Suppressor macrophage (primary cell): Measurements from ENCODE around the gene RAB11FIP5.
A peak's percentile ranks its signal among the peaks of the same experiment; 100 is the strongest.
"Not testable (repeated sequence)": the region's sequence is repeated elsewhere in the genome, so short reads cannot be mapped to it uniquely, and the experiment has no call there.

Experiments used
- DNase-seq, 4 experiments: peaks; one replicate each; pipeline ENCODE4 v3.0.0-alpha.2; 2020 to 2022
- total RNA-seq, 17 experiments: gene quantifications; one replicate each; lab custom pipeline; 2026; ENCODE audit warnings: mixed read lengths in 6 of 17, inconsistent platforms in 3 of 17; lab: John Stamatoyannopoulos, UW

RAB11FIP5 gene
- 0.57 to 7.2 (median 2.0) reads per million in 17 experiments for total RNA-seq

- DNase-seq: peak; percentile 34 to 75 (median 58)
Observed at GRCh38 chr2:73112913-73113854, at the start of gene RAB11FIP5. Gene RAB11FIP5 (minus strand): TSS chr2:73112948. CDS start chr2:73112777, 171 bp downstream.

GRCh38 chr2:73156539-73157124 is 43.9 kb upstream of the RAB11FIP5 start:
- peak; percentile 52 to 77 (median 58) for DNase-seq

GRCh38 chr2:73142937-73143336 is 30.2 kb upstream of the RAB11FIP5 start:
- no peak for DNase-seq

GRCh38 chr2:73141896-73142295 is 29.1 kb upstream of the RAB11FIP5 start:
- no peak for DNase-seq

GRCh38 chr2:73135236-73135635 is 22.5 kb upstream of the RAB11FIP5 start:
- DNase-seq: no peak

GRCh38 chr2:73134471-73134870 is 21.7 kb upstream of the RAB11FIP5 start:
- peak in 2 of 4 experiments; percentile 24 to 25 for DNase-seq

- DNase-seq: peak in 3 of 4 experiments; percentile 12 to 22 (median 17)
Observed at GRCh38 chr2:73133566-73134197, 20.9 kb upstream of the RAB11FIP5 start.

GRCh38 chr2:73131807-73132206 is 19.1 kb upstream of the RAB11FIP5 start:
- DNase-seq: no peak

GRCh38 chr2:73130790-73131189 is 18.0 kb upstream of the RAB11FIP5 start:
- no peak for DNase-seq

GRCh38 chr2:73128841-73129535 is 16.2 kb upstream of the RAB11FIP5 start:
- DNase-seq: no peak

GRCh38 chr2:73122536-73122935 is 9.8 kb upstream of the RAB11FIP5 start:
- DNase-seq: no peak

GRCh38 chr2:73119611-73120239 is 7.0 kb upstream of the RAB11FIP5 start:
- DNase-seq: not testable (repeated sequence)

GRCh38 chr2:73117441-73117840 is 4.7 kb upstream of the RAB11FIP5 start:
- no peak for DNase-seq

GRCh38 chr2:73116182-73116960 is 3.6 kb upstream of the RAB11FIP5 start:
- no peak for DNase-seq

- no peak for DNase-seq
Observed at GRCh38 chr2:73114273-73114867, 1.6 kb upstream of the RAB11FIP5 start.

- peak in 3 of 4 experiments; percentile 31 to 48 (median 43) for DNase-seq
Observed at GRCh38 chr2:73112026-73112912, 479 bp downstream of the RAB11FIP5 start.

- DNase-seq: peak in 1 of 4 experiments; percentile 12
Observed at GRCh38 chr2:73111073-73112025, 1.4 kb downstream of the RAB11FIP5 start.
